HG03139 (cell line): ENCODE results near the gene TMIGD2.
"Not testable (repeated sequence)": the region's sequence is repeated elsewhere in the genome, so short reads cannot be mapped to it uniquely, and the experiment has no call there.

Experiments
- ATAC-seq: cut with Tn5 transposase; IDR thresholded peaks from one replicate; pipeline ENCODE4 v1.9.1; 2021; ENCODE audit not compliant: unreplicated experiment

The TMIGD2 gene

DNA sequence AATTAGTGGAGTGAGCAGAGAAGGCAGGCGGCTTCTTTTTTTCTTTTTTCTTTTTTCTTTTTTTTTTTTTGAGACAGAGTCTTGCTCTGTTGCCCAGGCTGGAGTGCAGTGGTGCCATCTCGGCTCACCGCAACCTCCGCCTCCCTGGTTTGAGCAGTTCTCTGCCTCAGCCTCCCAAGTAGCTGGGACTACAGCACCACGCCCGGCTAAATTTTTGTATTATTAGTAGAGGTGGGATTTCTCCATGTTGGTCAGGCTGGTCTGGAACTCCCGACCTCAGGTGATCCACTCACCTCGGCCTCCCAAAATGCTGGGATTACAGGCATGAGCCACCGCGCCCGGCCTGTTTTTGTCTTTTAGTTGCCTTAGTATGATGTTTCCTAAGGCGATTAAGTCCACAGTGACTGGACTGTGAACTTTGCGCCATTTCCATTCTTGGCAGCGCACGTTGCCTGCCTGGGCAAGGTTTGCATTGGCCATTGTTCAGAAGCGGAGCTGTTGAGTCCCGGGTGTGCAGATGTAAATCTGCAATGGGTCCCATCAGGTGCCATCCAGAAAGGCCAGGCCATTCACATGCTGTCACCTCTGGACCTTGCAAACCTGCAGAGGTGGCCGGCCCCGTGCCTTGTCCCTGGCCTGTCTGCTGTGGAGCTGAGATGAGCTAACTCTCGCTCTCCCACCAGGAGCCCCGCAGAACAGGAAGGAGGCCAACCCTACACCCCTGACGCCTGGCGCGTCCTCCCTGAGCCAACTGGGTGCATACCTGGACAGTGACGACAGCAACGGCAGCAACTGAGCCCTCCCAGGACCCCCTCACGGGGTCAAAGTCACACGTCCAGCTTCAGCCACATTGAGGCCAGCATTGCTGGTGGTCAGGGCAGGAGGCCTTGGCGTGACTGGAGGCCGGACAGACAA lies 34.0 kb downstream of the TMIGD2 start:
- ATAC-seq: no peak

DNA sequence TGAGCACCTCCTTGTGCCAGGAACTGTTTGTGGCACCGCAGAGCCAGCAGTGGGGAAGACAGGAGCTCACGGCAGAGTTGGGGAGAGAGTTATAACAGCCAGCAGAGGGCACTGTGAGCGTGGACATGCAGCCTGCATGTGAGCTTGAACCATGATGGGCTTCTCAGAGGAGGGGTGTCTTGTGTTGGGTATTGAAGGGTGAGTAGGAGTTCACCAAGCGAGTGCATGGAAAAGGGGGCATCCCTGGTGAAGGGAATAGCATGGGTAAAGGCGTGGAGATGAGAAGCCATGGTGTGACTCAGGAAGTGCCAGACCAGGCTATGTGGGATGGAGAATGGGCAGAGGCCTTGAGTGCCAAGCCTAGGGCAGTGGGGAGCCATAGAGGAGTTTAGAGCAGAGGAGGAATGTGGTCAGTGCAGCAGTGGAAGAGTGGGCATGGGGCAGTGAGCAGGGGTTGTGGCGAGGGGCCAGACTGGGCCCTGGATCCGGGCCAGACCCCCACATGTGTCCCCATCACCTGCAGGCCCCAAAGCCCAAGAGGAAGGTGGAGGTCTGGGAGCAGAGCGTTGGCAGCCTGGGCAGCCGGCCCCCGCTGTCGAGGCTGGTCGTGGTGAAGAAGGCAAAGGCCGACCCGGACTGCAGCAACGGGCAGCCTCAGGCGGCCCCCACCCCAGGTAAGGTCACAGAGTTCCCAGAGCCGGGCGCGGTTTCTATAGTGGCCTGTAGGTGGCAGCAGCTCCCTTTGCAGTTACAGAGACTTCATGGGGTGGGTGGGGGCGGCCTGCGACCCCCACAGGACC lies 34.9 kb downstream of the TMIGD2 start:
- ATAC-seq: no peak

DNA sequence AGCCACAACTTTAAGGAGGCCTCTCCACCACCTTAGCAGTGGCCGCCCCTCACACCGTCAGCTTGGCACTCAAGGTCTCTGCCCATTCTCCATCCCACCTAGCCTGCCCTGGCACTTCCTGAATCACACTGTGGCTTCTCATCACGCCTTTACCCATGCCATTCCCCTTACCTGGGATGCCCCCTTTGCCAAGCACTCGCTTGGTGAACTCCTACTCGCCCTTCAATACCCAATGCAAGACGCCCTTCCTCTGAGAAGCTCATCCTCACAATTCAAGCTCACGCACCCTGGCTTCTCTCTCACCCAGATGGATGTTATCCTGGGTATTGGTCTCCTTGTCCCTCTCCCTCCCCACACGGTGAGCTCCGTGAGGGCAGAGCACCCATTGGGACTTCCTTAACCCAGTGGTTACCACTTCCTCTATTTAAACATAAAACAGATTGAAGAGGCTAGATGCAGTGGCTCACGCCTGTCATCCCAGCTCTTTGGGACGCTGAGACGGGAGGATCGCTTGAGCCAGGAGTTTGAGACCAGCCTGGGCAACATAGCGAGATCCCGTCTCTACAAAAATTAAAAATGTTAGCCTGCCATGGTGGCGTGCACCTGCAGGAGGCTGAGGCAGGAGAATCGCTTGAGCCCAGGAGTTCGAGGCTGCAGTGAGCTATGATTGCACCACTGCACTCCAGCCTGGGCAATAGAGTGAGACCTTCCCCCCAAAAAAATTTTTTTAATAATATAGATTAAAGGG lies 35.8 kb downstream of the TMIGD2 start:
- ATAC-seq: no peak

DNA sequence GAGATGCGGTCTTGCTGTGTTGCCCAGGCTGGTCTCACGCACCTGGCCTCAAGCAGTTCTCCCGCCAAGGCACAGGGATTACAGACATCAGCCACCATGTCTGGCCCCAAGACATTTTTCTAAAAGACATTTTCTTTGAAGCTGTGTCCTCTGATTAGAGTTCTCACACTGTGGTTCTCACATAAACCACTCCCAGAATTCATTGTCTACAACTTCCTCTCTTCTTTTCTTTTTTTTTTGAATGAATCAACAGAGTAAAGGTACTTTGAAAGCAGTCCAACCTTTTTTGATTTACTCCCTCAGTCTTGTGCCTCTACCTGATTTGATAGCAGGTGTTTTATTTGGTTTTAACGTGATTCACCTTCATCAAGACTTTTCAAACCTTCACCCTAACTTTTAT lies 37.4 kb downstream of the TMIGD2 start:
- no peak for ATAC-seq

DNA sequence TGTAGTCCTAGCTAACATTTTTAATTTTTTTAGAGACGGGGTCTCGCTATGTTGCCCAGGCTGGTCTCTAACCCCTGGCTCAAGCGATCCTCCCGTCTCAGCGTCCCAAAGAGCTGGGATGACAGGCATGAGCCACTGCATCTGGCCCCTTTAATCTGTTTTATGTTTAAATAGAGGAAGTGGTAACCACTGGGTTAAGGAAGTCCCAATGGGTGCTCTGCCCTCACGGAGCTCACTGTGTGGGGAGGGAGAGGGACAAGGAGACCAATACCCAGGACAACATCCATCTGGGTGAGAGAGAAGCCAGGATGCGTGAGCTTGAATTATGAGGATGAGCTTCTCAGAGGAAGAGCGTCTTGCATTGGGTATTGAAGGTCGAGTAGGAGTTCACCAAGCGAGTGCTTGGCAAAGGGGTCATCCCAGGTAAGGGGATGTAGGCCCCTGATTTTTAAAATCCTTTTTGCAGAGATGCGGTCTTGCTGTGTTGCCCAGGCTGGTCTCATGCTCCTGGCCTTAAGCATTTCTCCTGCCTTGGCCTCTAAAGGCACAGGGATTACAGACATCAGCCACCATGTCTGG lies 41.5 kb downstream of the TMIGD2 start:
- ATAC-seq: no peak

DNA sequence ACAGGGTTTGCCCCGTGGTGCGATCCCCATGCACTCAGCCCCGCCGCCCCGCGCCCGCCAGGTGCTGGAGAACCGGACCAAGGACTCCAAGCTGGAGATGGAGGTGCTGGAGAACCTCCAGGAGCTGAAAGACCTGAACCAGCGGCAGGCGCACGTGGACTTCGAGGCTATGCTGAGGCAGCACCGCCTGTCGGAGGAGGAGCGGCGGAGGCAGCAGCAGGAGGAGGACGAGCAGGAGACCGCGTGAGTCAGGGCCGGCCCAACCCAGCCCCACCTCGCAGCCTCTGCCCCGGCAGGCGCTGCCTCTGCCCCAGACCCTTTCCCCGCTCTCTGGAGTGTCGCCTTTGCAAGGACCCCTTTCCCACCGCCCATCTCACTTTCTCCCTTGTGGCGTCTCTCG lies 44.0 kb downstream of the TMIGD2 start:
- no peak for ATAC-seq

DNA sequence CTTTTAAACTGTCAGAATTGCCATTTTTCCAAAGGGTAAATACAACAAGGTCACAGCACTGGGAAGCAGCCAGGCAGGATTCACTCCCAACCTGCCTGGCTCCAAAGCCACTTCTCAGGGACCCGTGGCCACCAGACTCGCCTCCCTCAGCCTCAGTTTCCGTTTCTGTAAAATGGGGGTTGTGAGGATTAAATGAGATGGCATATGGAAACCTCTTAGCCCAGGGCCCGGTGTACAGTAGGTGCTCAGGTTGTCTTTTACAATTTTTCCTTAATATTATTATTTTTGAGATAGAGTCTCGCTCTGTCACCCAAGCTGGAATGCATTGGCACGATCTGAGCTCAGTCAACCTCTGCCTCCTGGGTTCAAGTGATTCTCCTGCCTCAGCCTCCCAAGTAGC lies 45.2 kb downstream of the TMIGD2 start:
- no peak for ATAC-seq

DNA sequence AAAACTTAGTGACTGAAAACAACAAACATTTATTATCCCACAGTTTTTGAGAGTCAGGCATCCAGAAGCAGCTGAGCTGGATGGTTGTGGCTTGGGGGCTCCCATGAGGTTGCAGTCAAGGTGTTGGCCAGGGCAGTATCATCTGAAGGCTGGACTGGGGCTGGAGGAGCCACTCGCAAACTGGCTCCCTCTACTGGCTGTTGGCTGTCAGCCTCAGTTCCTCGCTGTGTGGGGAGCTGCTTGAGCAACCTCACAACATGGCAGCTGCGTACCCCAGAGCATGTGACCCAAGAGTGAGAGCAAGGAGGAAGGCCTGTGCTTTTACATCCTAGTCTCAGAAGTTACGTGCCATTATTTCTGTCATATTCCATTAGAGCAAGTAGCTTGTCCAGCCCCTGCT lies 45.6 kb downstream of the TMIGD2 start:
- ATAC-seq: no peak

DNA sequence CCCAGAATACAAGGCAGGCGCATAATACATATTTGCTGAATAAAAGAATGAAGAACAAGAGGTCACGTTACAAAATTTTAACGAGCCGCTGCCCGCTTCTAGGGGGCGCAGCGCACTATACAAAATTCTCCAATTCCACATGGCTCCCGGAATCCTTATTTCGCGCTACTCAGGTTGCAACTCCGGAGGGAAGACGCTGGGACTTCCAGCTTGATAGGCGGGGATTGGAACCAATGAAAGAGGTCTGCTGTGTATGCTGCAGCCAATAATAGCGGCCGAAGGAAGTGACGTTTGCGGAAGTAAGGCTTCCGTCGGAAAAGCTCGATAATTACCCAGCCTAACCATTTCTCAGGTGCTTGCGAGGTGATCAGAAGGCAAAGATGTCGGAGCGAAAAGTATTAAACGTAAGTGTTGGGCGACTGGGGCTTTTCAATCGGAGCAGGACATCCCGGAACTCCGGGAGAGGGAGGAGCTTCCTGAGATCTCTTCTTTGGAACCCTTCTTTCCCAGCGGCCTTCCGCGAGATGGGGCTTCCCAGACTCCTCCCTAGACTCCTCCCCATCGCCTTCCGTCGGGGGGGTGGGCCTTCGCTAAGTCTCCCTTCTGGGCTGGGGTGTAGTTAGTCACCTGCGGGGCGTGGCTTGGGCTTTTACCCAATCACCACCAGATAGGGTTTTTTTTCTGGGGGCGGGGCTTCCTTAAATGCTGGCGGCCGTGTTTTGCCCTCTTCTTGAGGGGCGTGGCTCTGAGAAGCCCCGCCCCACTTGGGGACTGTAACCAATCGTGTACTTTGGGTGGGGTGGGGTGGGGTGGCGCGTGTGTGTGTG lies 55.2 kb downstream of the TMIGD2 start, which contains the start of gene YJU2:
YJU2 (plus strand) TSS at position 314 of the 827 bp plus-strand sequence; CDS start at position 381, 67 bp downstream.
- peak; percentile 85 for ATAC-seq

DNA sequence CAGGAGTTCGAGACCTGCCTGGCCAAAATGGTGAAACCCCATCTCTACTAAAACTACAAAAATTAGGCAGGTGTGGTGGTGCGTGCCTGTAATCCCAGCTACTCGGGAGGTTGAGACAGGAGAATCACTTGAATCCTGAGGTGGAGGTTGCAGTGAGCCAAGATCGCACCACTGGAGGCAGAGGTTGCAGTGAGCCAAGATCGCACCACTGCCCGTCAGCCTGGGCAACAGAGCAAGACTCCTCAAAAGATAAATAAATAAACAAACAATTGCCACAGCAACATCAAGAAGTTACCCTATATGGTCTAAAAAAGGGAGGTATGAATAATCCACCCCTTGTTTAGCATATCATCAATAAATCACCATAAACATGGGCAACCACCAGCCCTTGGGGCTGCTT lies 56.3 kb downstream of the TMIGD2 start:
- ATAC-seq: not testable (repeated sequence)
